Measurements from ENCODE around the gene TRPM3.

GRCh38 chr9:71146511-71146910, 25.1 kb upstream of the TRPM3 start:
- TF ChIP-seq CTCF (IDR thresholded peaks at IDR 0.05) = no peak
- TF ChIP-seq REST (IDR thresholded peaks at IDR 0.05; ENCODE audit: insufficient read depth in 1 of 2, low read depth in 2 of 2, low read length in 1 of 2) = no peak
- no peak for TF ChIP-seq POLR2AphosphoS5 (IDR thresholded peaks at IDR 0.05; ENCODE audit: low read depth, low read length)

Data from Panc1 (cell line).